Sigmoid colon (tissue), 4 donors: Measurements from ENCODE around the gene PCDHGB4.

Experiments used
- CTCF ChIP-seq, 4 experiments: fragments of 450-650 bp in 3 of 4; fragments of 200-600 bp in 1 of 4; IDR thresholded peaks; one replicate each; pipeline ENCODE4 v1.5.1; 2016 to 2019; ENCODE audit warnings: antibody characterized with exemption in 4 of 4, mild to moderate bottlenecking in 3 of 4, moderate library complexity in 2 of 4
- EP300 ChIP-seq, 4 donors: sonication (generic); formaldehyde crosslinking; IDR thresholded peaks; one replicate each; pipeline ENCODE4 v1.6.1; 2017; ENCODE audit warnings: antibody characterized with exemption in 4 of 4
- POLR2A ChIP-seq, 2 donors: fragments of 450-650 bp; IDR thresholded peaks; one replicate each; pipeline ENCODE4 v1.6.1; 2016; ENCODE audit warnings: antibody characterized with exemption in 2 of 2, mild to moderate bottlenecking in 2 of 2, moderate library complexity in 2 of 2
- POLR2AphosphoS5 ChIP-seq, 4 donors: sonication (generic); formaldehyde crosslinking; IDR thresholded peaks; one replicate each; pipeline ENCODE4 v1.6.1; 2017; ENCODE audit warnings: antibody characterized with exemption in 4 of 4

GRCh38 chr5:141362719-141363118 is 24.8 kb upstream of the PCDHGB4 start:
- TF ChIP-seq CTCF (IDR thresholded peaks at IDR 0.05) = no peak
- no peak for TF ChIP-seq EP300 (IDR thresholded peaks at IDR 0.05)
- no peak for TF ChIP-seq POLR2A (IDR thresholded peaks at IDR 0.05)
- TF ChIP-seq POLR2AphosphoS5 (IDR thresholded peaks at IDR 0.05) = no peak
